ENCODE measurements around the gene C3orf18. TPM values are rescaled to one million over a fixed set of nuclear protein-coding genes. Genes with fewer than 3 reads are reported as not detected.

C3orf18 gene
- total and polyA plus RNA-seq, 9 of the 15 experiments (the other 6 are each of a cell fraction or from before 2014, with no cell fraction given), result 0.01 to 2.3 (median 0.94) TPM

DNA sequence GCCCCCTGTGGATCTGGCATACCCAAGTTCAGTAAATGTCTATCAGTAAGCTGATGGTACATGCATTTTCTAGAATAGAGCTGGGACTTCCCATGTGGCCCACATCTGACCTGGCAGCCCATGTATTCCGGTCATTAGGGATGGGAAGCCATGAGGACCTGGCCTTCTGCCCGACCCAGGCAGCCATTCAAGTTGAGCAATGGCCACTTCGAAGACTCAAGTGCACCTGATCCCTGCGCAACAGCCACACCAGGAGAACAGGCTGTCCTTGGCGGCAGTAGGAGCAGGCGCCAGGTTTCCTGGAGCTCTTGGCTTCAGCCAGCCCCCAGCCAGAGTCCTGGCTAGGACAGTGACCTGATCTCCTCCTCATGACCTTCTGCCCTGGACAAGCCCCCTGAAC, 16.4 kb upstream of the C3orf18 start (continued):
- TF ChIP-seq, protein P1, sequence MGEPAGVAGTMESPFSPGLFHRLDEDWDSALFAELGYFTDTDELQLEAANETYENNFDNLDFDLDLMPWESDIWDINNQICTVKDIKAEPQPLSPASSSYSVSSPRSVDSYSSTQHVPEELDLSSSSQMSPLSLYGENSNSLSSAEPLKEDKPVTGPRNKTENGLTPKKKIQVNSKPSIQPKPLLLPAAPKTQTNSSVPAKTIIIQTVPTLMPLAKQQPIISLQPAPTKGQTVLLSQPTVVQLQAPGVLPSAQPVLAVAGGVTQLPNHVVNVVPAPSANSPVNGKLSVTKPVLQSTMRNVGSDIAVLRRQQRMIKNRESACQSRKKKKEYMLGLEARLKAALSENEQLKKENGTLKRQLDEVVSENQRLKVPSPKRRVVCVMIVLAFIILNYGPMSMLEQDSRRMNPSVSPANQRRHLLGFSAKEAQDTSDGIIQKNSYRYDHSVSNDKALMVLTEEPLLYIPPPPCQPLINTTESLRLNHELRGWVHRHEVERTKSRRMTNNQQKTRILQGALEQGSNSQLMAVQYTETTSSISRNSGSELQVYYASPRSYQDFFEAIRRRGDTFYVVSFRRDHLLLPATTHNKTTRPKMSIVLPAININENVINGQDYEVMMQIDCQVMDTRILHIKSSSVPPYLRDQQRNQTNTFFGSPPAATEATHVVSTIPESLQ (CRISPR knock-in tag; IDR thresholded peaks at IDR 0.05), result no peak
- no peak for TF ChIP-seq BRD9 (IDR thresholded peaks at IDR 0.05; ENCODE audit: low read depth, partially characterized antibody)
- TF ChIP-seq GABPA (tag; conservative IDR thresholded peaks at IDR 0.05; ENCODE audit: low read depth), result no peak
- no peak for TF ChIP-seq ZNF79 (CRISPR knock-in tag; IDR thresholded peaks at IDR 0.05; ENCODE audit: low read depth)
- TF ChIP-seq ATF7 (IDR thresholded peaks at IDR 0.05), result no peak
- no peak for TF ChIP-seq ZNF431 (CRISPR knock-in tag; IDR thresholded peaks at IDR 0.05)
- TF ChIP-seq KDM1A (IDR thresholded peaks at IDR 0.05), result no peak
- no peak for TF ChIP-seq RBM39 (optimal IDR thresholded peaks at IDR 0.05; ENCODE audit: low read depth, low read length)
- TF ChIP-seq ZC3H4 (CRISPR knock-in tag; IDR thresholded peaks at IDR 0.05; ENCODE audit: borderline replicate concordance), result no peak

DNA sequence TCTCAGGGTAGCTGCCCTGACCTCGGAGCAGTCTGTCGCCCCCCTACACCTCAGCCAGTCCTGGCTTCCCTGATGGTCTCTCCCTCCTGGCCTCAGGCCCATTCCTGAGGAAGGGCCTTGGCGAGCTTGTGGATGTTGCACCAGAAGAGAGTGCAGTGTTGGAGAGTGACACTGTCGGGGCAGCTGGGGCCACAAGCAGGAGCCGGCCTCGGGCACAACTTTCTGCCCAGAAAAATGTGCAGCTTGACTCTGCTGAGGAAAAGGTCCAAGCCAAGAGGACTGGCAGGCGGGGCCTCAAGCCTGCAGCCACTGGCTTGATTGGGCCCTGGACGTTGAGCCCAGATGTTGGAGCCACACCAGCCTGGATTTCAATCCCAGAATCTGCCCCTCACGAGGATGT, 14.5 kb upstream of the C3orf18 start:
- in situ Hi-C loops (cut with MboI), result no loop called here
- BruUV-seq (replicated peaks), result no TSS peak
- WGBS (ENCODE audit: insufficient coverage, low coverage, missing lambda C conversion rate), result 74% methylated on average over 8 of the region's 9 CpGs
- H3K9me1 ChIP-seq (ENCODE audit: control insufficient read depth, insufficient read depth, low read length), result no peaks in the 10 kb centered on the region
- H3K9me3 ChIP-seq (replicated peaks; ENCODE audit: control insufficient read depth, insufficient read depth, low read depth, low read length), result no peaks in the 10 kb centered on the region
- H4K20me1 ChIP-seq (replicated peaks; ENCODE audit: control insufficient read depth, insufficient read depth, low read length), result no peaks in the 10 kb centered on the region
- no peak overlapping the region for H3K27ac ChIP-seq (ENCODE audit: extremely low read depth, low read depth, low read length)
- intact Hi-C loops (cut with micrococcal nuclease), result no loop called here
- peaks cover 14 to 17% of the 10 kb centered on the region in 2 experiments; a peak in 4 of 5 replicates for H3K4me1 ChIP-seq (replicated peaks in 1 of 2; ENCODE audit: control insufficient read depth in 2 of 2, insufficient read depth in 2 of 2, low read length in 2 of 2)
- ChIA-PET CTCF (ENCODE audit: low intra/inter-chr PET ratio) (no interaction called here), POLR2A (interaction anchor here (0.6 to 1.3 kb wide), 5 partner anchors 10 to 209 kb away, joined by 3 to 4 read pairs (median 3); no protein-coding TSS in a partner anchor)
- no peak overlapping the region for H3K4me3 ChIP-seq
- no peak for ATAC-seq
- H3K4me2 ChIP-seq (ENCODE audit: insufficient read depth, low read length), result no peak overlapping the region
- H3K79me2 ChIP-seq (ENCODE audit: control insufficient read depth, insufficient read depth, low read length), result no peaks in the 10 kb centered on the region
- DNase-seq (ENCODE audit: extremely low read depth in 1 of 4, low spot score in 3 of 4), result no peak
- FAIRE-seq, result no peak
- H3K27me3 ChIP-seq (ENCODE audit: control insufficient read depth in 2 of 2, insufficient read depth in 2 of 2, low read length in 2 of 2), result no peaks in the 10 kb centered on the region
- H3K9ac ChIP-seq (ENCODE audit: insufficient read depth in 1 of 2, low read depth in 2 of 2, low read length in 2 of 2), result peak overlapping the region in 1 of 2 experiments; percentile 71; a peak in 1 of 4 replicates
- H3K36me3 ChIP-seq (ENCODE audit: control insufficient read depth, insufficient read depth, low read length), result peaks cover 54% of the 10 kb centered on the region; the same call in 2 of the 3 replicates
- no peak overlapping the region for H2AFZ ChIP-seq (ENCODE audit: low read depth, low read length)
- no peak for TF ChIP-seq ID3 (CRISPR knock-in tag; IDR thresholded peaks at IDR 0.05)
- no peak for TF ChIP-seq ID3 (tag; IDR thresholded peaks at IDR 0.05)
- TF ChIP-seq, protein P2, sequence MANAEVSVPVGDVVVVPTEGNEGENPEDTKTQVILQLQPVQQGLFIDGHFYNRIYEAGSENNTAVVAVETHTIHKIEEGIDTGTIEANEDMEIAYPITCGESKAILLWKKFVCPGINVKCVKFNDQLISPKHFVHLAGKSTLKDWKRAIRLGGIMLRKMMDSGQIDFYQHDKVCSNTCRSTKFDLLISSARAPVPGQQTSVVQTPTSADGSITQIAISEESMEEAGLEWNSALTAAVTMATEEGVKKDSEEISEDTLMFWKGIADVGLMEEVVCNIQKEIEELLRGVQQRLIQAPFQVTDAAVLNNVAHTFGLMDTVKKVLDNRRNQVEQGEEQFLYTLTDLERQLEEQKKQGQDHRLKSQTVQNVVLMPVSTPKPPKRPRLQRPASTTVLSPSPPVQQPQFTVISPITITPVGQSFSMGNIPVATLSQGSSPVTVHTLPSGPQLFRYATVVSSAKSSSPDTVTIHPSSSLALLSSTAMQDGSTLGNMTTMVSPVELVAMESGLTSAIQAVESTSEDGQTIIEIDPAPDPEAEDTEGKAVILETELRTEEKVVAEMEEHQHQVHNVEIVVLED (CRISPR knock-in tag; IDR thresholded peaks at IDR 0.05), result no peak
- no peak for TF ChIP-seq GTF2B (IDR thresholded peaks at IDR 0.05; ENCODE audit: extremely low read depth, insufficient read length)
- no peak for TF ChIP-seq CXXC5 (CRISPR knock-in tag; IDR thresholded peaks at IDR 0.05)
- TF ChIP-seq KLF16 (IDR thresholded peaks at IDR 0.05), result no peak
